Measurements from ENCODE around the gene ERCC3. TPM values are rescaled to one million over a fixed set of nuclear protein-coding genes. Genes with fewer than 3 reads are reported as not detected.

ERCC3 gene
- total and polyA plus RNA-seq, 2 donors (not counting 1 experiment from before 2014, with no cell fraction given), result 37.7 to 38.2 TPM

GRCh38 chr2:127219171-127220070 is 74.5 kb downstream of the ERCC3 start:
- H3K4me2 ChIP-seq (ENCODE audit: extremely low read depth, insufficient read depth, low read length), result no peak overlapping the region
- H3K36me3 ChIP-seq (ENCODE audit: control insufficient read depth, insufficient read depth, low read length), result no peaks in the 10 kb centered on the region
- H2AFZ ChIP-seq (ENCODE audit: low read length), result no peak overlapping the region
- peak in 1 of 2 donors; percentile 28 for DNase-seq (ENCODE audit: low read depth in 2 of 2)
- TF ChIP-seq EZH2 (IDR thresholded peaks at IDR 0.05; ENCODE audit: low read length, missing control alignments) (peak; percentile 56), CTCF (conservative IDR thresholded peaks at IDR 0.05 in 1 of 2, IDR thresholded peaks at IDR 0.05 in 1 of 2; ENCODE audit: low read depth in 1 of 2, low read length in 2 of 2) (no peak)
- no peaks in the 10 kb centered on the region for H3K9me3 ChIP-seq (ENCODE audit: control insufficient read depth, insufficient read depth, low read depth, low read length)
- H3K79me2 ChIP-seq (ENCODE audit: control insufficient read depth, insufficient read depth, low read length), result no peaks in the 10 kb centered on the region
- H3K9ac ChIP-seq (ENCODE audit: insufficient read depth, low read length), result no peak overlapping the region
- H4K20me1 ChIP-seq (ENCODE audit: control insufficient read depth, extremely low read depth, insufficient read depth, low read length), result no peaks in the 10 kb centered on the region
- H3K27me3 ChIP-seq (ENCODE audit: control insufficient read depth, insufficient read depth, low read length), result peaks cover 43% of the 10 kb centered on the region
- peak overlapping the region in 2 of 4 experiments; percentile 9 to 41 for H3K4me3 ChIP-seq (replicated peaks in 1 of 4; ENCODE audit: control extremely low read depth in 1 of 4, insufficient read depth in 1 of 4, low read depth in 3 of 4, low read length in 4 of 4)
- H3K4me1 ChIP-seq (ENCODE audit: control insufficient read depth, extremely low read depth, insufficient read depth, low read length), result no peaks in the 10 kb centered on the region
- H3K27ac ChIP-seq (ENCODE audit: insufficient read depth, low read length), result no peak overlapping the region

GRCh38 chr2:127218812-127219170 is 75.2 kb downstream of the ERCC3 start:
- H3K4me3 ChIP-seq (replicated peaks in 1 of 4; ENCODE audit: control extremely low read depth in 1 of 4, insufficient read depth in 1 of 4, low read depth in 3 of 4, low read length in 4 of 4), result peak overlapping the region in 2 of 4 experiments; percentile 7 to 41
- H3K4me2 ChIP-seq (ENCODE audit: extremely low read depth, insufficient read depth, low read length), result no peak overlapping the region
- no peaks in the 10 kb centered on the region for H3K79me2 ChIP-seq (ENCODE audit: control insufficient read depth, insufficient read depth, low read length)
- H3K9ac ChIP-seq (ENCODE audit: insufficient read depth, low read length), result no peak overlapping the region
- no peaks in the 10 kb centered on the region for H3K9me3 ChIP-seq (ENCODE audit: control insufficient read depth, insufficient read depth, low read depth, low read length)
- TF ChIP-seq CTCF (conservative IDR thresholded peaks at IDR 0.05 in 1 of 2, IDR thresholded peaks at IDR 0.05 in 1 of 2; ENCODE audit: low read depth in 1 of 2, low read length in 2 of 2) (no peak), EZH2 (IDR thresholded peaks at IDR 0.05; ENCODE audit: low read length, missing control alignments) (peak; percentile 99)
- DNase-seq (ENCODE audit: low read depth in 2 of 2), result no peak
- H3K4me1 ChIP-seq (ENCODE audit: control insufficient read depth, extremely low read depth, insufficient read depth, low read length), result no peaks in the 10 kb centered on the region
- peaks cover 43% of the 10 kb centered on the region for H3K27me3 ChIP-seq (ENCODE audit: control insufficient read depth, insufficient read depth, low read length)
- no peaks in the 10 kb centered on the region for H3K36me3 ChIP-seq (ENCODE audit: control insufficient read depth, insufficient read depth, low read length)
- no peak overlapping the region for H3K27ac ChIP-seq (ENCODE audit: insufficient read depth, low read length)
- H2AFZ ChIP-seq (ENCODE audit: low read length), result no peak overlapping the region
- H4K20me1 ChIP-seq (ENCODE audit: control insufficient read depth, extremely low read depth, insufficient read depth, low read length), result no peaks in the 10 kb centered on the region

- no peak overlapping the region for H3K9ac ChIP-seq (ENCODE audit: insufficient read depth, low read length)
- H3K27me3 ChIP-seq (ENCODE audit: control insufficient read depth, insufficient read depth, low read length), result peaks cover 40% of the 10 kb centered on the region
- H3K27ac ChIP-seq (ENCODE audit: insufficient read depth, low read length), result no peak overlapping the region
- H3K4me2 ChIP-seq (ENCODE audit: extremely low read depth, insufficient read depth, low read length), result no peak overlapping the region
- no peaks in the 10 kb centered on the region for H4K20me1 ChIP-seq (ENCODE audit: control insufficient read depth, extremely low read depth, insufficient read depth, low read length)
- no peaks in the 10 kb centered on the region for H3K4me1 ChIP-seq (ENCODE audit: control insufficient read depth, extremely low read depth, insufficient read depth, low read length)
- H3K9me3 ChIP-seq (ENCODE audit: control insufficient read depth, insufficient read depth, low read depth, low read length), result no peaks in the 10 kb centered on the region
- H2AFZ ChIP-seq (ENCODE audit: low read length), result no peak overlapping the region
- H3K36me3 ChIP-seq (ENCODE audit: control insufficient read depth, insufficient read depth, low read length), result no peaks in the 10 kb centered on the region
- H3K4me3 ChIP-seq (replicated peaks in 1 of 4; ENCODE audit: control extremely low read depth in 1 of 4, insufficient read depth in 1 of 4, low read depth in 3 of 4, low read length in 4 of 4), result no peak overlapping the region
- H3K79me2 ChIP-seq (ENCODE audit: control insufficient read depth, insufficient read depth, low read length), result no peaks in the 10 kb centered on the region
- DNase-seq (ENCODE audit: low read depth in 2 of 2), result peak in 1 of 2 donors; percentile 65
- TF ChIP-seq EZH2 (IDR thresholded peaks at IDR 0.05; ENCODE audit: low read length, missing control alignments) (no peak), CTCF (conservative IDR thresholded peaks at IDR 0.05 in 1 of 2, IDR thresholded peaks at IDR 0.05 in 1 of 2; ENCODE audit: low read depth in 1 of 2, low read length in 2 of 2) (no peak)
These were observed 76.2 kb downstream of the ERCC3 start for GRCh38 chr2:127217470-127218325.
